HUES48 (cell line): Measurements from ENCODE around the gene ZBTB14.
A peak's percentile ranks its signal among the peaks of the same experiment; 100 is the strongest.

ENCODE experiments used
- H3K27ac ChIP-seq: one replicate; pipeline ENCODE4 v1.7.0; 2013; ENCODE audit warnings: low read depth, low read length, inconsistent platforms
- H3K27me3 ChIP-seq: 2 replicates; pipeline ENCODE4 v1.6.1; 2013; ENCODE audit warnings: mild to moderate bottlenecking, low read length; ENCODE audit not compliant: control insufficient read depth, insufficient read depth
- H3K36me3 ChIP-seq: 2 replicates; pipeline ENCODE4 v1.6.1; 2013; ENCODE audit warnings: low read length; ENCODE audit not compliant: control insufficient read depth, insufficient read depth
- H3K4me1 ChIP-seq: 2 replicates; pipeline ENCODE4 v1.6.1; 2013; ENCODE audit warnings: mild to moderate bottlenecking, low read length; ENCODE audit not compliant: control insufficient read depth, insufficient read depth
- H3K4me3 ChIP-seq: 2 replicates; pipeline ENCODE4 v1.5.1; 2013; ENCODE audit warnings: mild to moderate bottlenecking, low read depth, low read length
- H3K9ac ChIP-seq: 2 replicates; pipeline ENCODE4 v1.6.1; 2013; ENCODE audit warnings: mild to moderate bottlenecking, low read depth, low read length, moderate library complexity
- H3K9me3 ChIP-seq: 2 replicates; pipeline ENCODE4 v1.6.1; 2013; ENCODE audit warnings: low read length; ENCODE audit not compliant: control insufficient read depth, insufficient read depth

Gene ZBTB14

DNA sequence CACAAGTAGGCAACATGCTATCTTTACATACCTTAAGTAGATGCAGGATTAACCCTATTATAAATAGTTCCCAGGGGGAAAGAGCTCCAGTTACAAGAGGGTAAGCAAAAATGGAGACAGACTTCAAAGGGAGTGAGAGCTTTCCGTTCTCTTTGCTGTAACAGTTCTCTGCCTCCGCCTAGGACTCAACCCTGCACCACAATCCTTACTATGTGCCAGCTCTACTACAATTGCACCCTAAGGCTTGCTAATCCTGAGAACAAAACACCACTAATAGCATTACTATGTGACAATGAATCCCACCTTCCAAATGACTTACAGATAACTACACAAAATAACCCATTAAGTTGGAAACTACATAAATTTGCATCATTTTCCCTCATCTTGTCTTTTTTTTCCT lies 7.7 kb downstream of the ZBTB14 start:
- peaks cover 21% of the 10 kb centered on the region for H3K4me1 ChIP-seq
- no peak overlapping the region for H3K9ac ChIP-seq
- no peak overlapping the region for H3K4me3 ChIP-seq
- H3K36me3 ChIP-seq = peaks cover 34% of the 10 kb centered on the region
- no peaks in the 10 kb centered on the region for H3K9me3 ChIP-seq
- H3K27ac ChIP-seq = peak overlapping the region; percentile 29
- H3K27me3 ChIP-seq = no peaks in the 10 kb centered on the region

DNA sequence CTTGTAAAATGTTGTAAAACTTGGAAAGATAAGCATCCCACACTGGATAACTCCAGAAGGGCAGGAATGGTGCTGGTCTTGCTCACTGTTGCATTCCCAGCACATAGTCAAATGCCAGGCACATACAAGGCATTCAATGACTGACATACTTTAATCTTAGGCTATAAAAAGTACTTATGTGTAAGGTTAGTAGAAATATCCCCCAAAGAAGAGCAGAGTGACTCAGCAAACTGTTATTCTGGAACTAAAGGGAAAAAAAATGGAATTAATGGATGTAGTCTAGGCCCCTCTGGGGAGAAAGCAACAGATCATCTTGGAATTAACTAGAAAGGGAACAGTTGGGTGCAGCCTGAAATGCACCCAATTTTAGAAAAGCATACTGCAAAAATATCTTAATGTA lies 9.0 kb downstream of the ZBTB14 start:
- Histone ChIP-seq H3K4me3 (no peak overlapping the region), H3K27me3 (no peaks in the 10 kb centered on the region), H3K36me3 (peaks cover 21% of the 10 kb centered on the region), H3K27ac (no peak overlapping the region), H3K4me1 (peaks cover 21% of the 10 kb centered on the region), H3K9me3 (no peaks in the 10 kb centered on the region), H3K9ac (no peak overlapping the region)

DNA sequence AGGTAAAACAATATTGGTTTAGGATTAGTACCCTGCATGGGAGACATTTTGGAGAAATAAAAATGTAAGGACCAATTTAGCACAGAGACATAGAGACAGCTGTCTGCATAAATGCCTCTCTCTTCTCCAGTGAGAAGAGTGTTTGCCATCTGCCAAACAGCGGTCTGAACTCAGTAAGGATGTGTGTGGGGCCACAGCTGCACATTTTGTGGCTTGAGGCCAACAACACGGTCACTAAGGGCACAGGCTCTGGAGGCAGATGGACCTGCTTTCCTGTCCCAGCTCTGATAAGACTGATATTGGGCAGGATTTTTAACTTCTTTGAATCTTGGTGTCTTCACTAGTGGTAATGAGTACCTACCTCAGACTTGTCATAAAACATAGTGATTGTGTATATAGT lies 10.2 kb downstream of the ZBTB14 start:
- H3K4me3 ChIP-seq = no peak overlapping the region
- peaks cover 3% of the 10 kb centered on the region; the same call in 1 of the 2 replicates for H3K9me3 ChIP-seq
- no peaks in the 10 kb centered on the region for H3K27me3 ChIP-seq
- H3K4me1 ChIP-seq = peaks cover 21% of the 10 kb centered on the region
- no peak overlapping the region for H3K27ac ChIP-seq
- peaks cover 9% of the 10 kb centered on the region for H3K36me3 ChIP-seq
- H3K9ac ChIP-seq = no peak overlapping the region

- H3K4me1 ChIP-seq = peaks cover 21% of the 10 kb centered on the region
- peaks cover 3% of the 10 kb centered on the region; the same call in 1 of the 2 replicates for H3K9me3 ChIP-seq
- no peaks in the 10 kb centered on the region for H3K27me3 ChIP-seq
- no peak overlapping the region for H3K9ac ChIP-seq
- H3K27ac ChIP-seq = no peak overlapping the region
- H3K36me3 ChIP-seq = peaks cover 4% of the 10 kb centered on the region; the same call in 1 of the 2 replicates
- no peak overlapping the region for H3K4me3 ChIP-seq
These were observed 10.7 kb downstream of the ZBTB14 start for GRCh38 chr18:5284808-5285207.

DNA sequence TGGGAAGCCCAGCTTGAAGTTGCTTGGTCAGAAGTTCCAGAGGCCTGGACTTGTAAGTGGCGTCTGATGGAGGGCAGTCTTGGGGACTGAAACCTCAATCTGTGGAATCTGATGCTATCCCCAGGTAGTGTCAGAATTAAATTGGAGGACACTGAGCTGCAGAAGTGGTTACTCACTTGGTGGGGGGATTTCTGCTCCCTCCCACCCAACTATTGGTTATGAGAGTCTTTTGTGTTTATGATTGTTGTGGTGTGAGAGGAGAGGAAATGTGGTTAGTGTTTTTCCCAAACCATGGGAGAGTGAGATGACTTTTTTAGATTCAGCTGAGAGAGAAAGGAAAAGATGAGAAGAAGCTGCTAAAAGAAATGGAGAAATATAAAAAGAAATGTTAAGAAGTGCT lies 12.8 kb downstream of the ZBTB14 start:
- Histone ChIP-seq H3K4me1 (peaks cover 8% of the 10 kb centered on the region; the same call in 1 of the 2 replicates), H3K9me3 (peaks cover 3% of the 10 kb centered on the region; the same call in 1 of the 2 replicates), H3K36me3 (no peaks in the 10 kb centered on the region), H3K27me3 (no peaks in the 10 kb centered on the region), H3K27ac (no peak overlapping the region), H3K9ac (no peak overlapping the region), H3K4me3 (no peak overlapping the region)

DNA sequence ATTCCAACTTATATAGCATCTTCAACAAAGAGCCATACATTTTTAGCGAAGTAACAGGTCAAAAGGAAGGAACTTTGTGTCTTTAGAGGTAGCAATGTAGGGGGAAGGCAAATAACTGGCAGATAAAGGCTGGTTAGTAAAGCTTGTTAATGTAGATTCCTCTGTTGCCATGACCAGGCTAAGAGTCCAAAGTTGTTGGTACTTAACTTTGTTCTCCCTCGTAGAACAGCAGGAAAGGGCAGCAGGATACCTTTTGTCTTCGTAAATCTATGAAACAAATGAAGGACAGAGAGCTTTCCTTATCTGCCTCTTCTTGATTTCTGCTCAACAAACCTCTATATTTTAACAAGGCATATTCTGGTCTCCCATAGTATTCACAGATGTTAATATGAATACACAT lies 18.6 kb downstream of the ZBTB14 start:
- H3K4me3 ChIP-seq = no peak overlapping the region
- H3K27ac ChIP-seq = no peak overlapping the region
- no peak overlapping the region for H3K9ac ChIP-seq
- H3K4me1 ChIP-seq = 0 out of 2 replicates have a peak, but pooled peaks cover 8% of the 10 kb centered on the region
- peaks cover 3% of the 10 kb centered on the region; the same call in 1 of the 2 replicates for H3K9me3 ChIP-seq
- no peaks in the 10 kb centered on the region for H3K36me3 ChIP-seq
- no peaks in the 10 kb centered on the region for H3K27me3 ChIP-seq

DNA sequence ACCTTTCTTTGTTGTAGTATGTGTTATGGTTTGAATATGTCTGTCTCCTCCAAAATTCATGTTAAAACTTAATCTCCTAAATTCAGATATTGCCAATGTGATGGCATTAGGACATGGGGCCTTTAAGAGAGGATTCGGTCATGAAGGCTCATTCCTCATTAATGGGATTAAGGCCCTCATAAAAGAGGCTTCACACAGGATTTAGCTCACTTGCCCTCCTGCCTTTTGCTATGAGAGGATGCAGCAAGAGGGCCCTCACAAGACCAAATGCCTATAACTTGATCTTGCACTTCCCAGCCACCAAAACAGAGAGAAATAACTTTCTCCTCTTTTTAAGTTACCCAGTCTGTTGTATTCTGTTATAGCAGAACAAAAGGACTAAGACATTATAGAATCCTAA lies 19.7 kb downstream of the ZBTB14 start:
- H3K9ac ChIP-seq = no peak overlapping the region
- no peak overlapping the region for H3K4me3 ChIP-seq
- peaks cover 3% of the 10 kb centered on the region; the same call in 1 of the 2 replicates for H3K9me3 ChIP-seq
- no peaks in the 10 kb centered on the region for H3K36me3 ChIP-seq
- 0 out of 2 replicates have a peak, but pooled peaks cover 8% of the 10 kb centered on the region for H3K4me1 ChIP-seq
- no peaks in the 10 kb centered on the region for H3K27me3 ChIP-seq
- H3K27ac ChIP-seq = no peak overlapping the region

GRCh38 chr18:5268874-5269273 lies 26.7 kb downstream of the ZBTB14 start:
- Histone ChIP-seq H3K9ac (no peak overlapping the region), H3K27ac (no peak overlapping the region), H3K9me3 (peaks cover 9% of the 10 kb centered on the region), H3K27me3 (no peaks in the 10 kb centered on the region), H3K4me1 (no peaks in the 10 kb centered on the region), H3K36me3 (no peaks in the 10 kb centered on the region), H3K4me3 (no peak overlapping the region)

DNA sequence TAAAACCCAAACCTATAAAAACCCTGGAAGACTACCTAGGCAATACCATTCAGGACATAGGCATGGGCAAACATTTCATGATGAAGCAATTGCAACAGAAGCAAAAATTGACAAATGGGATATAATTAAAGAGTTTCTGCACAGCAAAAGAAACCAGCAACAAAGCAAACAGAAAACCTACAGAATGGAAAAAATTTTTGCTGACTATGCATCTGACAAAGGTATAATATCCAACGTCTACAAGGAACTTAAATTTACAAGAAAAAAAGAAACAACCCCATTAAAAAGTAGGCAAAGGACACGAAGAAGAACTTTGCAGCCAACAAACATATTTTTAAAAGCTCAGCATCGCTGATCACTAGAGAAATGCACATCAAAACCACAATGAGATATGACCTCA lies 28.8 kb downstream of the ZBTB14 start:
- no peaks in the 10 kb centered on the region for H3K27me3 ChIP-seq
- no peaks in the 10 kb centered on the region for H3K4me1 ChIP-seq
- no peaks in the 10 kb centered on the region for H3K36me3 ChIP-seq
- no peak overlapping the region for H3K27ac ChIP-seq
- H3K9ac ChIP-seq = no peak overlapping the region
- no peak overlapping the region for H3K4me3 ChIP-seq
- peaks cover 9% of the 10 kb centered on the region for H3K9me3 ChIP-seq

- Histone ChIP-seq H3K9me3 (no peaks in the 10 kb centered on the region), H3K9ac (no peak overlapping the region), H3K36me3 (no peaks in the 10 kb centered on the region), H3K4me3 (no peak overlapping the region), H3K27ac (no peak overlapping the region), H3K4me1 (0 out of 2 replicates have a peak, but pooled peaks cover 3% of the 10 kb centered on the region), H3K27me3 (no peaks in the 10 kb centered on the region)
These were observed 41.6 kb downstream of the ZBTB14 start for GRCh38 chr18:5253910-5254309.

GRCh38 chr18:5251117-5251516 lies 44.4 kb downstream of the ZBTB14 start:
- Histone ChIP-seq H3K36me3 (no peaks in the 10 kb centered on the region), H3K9ac (no peak overlapping the region), H3K27ac (no peak overlapping the region), H3K9me3 (no peaks in the 10 kb centered on the region), H3K4me3 (no peak overlapping the region), H3K27me3 (no peaks in the 10 kb centered on the region), H3K4me1 (no peaks in the 10 kb centered on the region)

GRCh38 chr18:5250603-5251002 lies 44.9 kb downstream of the ZBTB14 start:
- H3K9me3 ChIP-seq = no peaks in the 10 kb centered on the region
- no peaks in the 10 kb centered on the region for H3K4me1 ChIP-seq
- H3K9ac ChIP-seq = no peak overlapping the region
- no peaks in the 10 kb centered on the region for H3K27me3 ChIP-seq
- no peaks in the 10 kb centered on the region for H3K36me3 ChIP-seq
- H3K27ac ChIP-seq = no peak overlapping the region
- H3K4me3 ChIP-seq = no peak overlapping the region
